K562 (cell line): ENCODE data around the gene KLK6. TPM values are rescaled to one million over a fixed set of nuclear protein-coding genes. Genes with fewer than 3 reads are reported as not detected.

Experiments
- FOSL1 ChIP-seq: fragments of 200-800 bp; sonication (Bioruptor generic); conservative IDR thresholded peaks from 2 replicates; pipeline ENCODE4 v1.6.1; 2016; ENCODE audit warnings: missing genetic modification characterization, missing compliant biosample characterization
- GATAD2A ChIP-seq: fragments of 450-650 bp; IDR thresholded peaks from 2 replicates; pipeline ENCODE4 v1.6.1; 2017
- HMG20A ChIP-seq: fragments of 450-650 bp; formaldehyde crosslinking; conservative IDR thresholded peaks from 2 replicates; pipeline ENCODE4 v1.4.0; 2020; ENCODE audit warnings: mild to moderate bottlenecking, mixed read lengths
- KDM2B ChIP-seq: fragments of 250-450 bp; sonication (Bioruptor Pico); IDR thresholded peaks from 2 replicates; pipeline ENCODE4 v1.8.0; 2021; ENCODE audit warnings: mild to moderate bottlenecking, moderate library complexity
- MED1 ChIP-seq: sonication (generic); formaldehyde crosslinking; IDR thresholded peaks from 2 replicates; pipeline ENCODE4 v1.8.1; 2023; ENCODE audit warnings: missing genetic modification reagents, borderline replicate concordance
- MYNN ChIP-seq, 2 experiments: sonication (generic); formaldehyde crosslinking in 1 of 2; IDR thresholded peaks; 2 replicates each; pipeline versions ENCODE4 v1.5.0 to v1.6.1; 2016 to 2020; ENCODE audit warnings: antibody characterized with exemption in 1 of 2, missing genetic modification reagents in 1 of 2
- NCOA2 ChIP-seq, 2 experiments: fragments of 450-650 bp; IDR thresholded peaks; 2 replicates each; pipeline ENCODE4 v1.6.1; 2018; ENCODE audit warnings: mild to moderate bottlenecking in 2 of 2, moderate library complexity in 1 of 2; ENCODE audit not compliant: partially characterized antibody in 2 of 2
- NONO ChIP-seq, 2 experiments: fragments of 200-400 bp in 1 of 2; fragments of 450-650 bp in 1 of 2; formaldehyde crosslinking in 1 of 2; IDR thresholded peaks; 2 replicates each; pipeline ENCODE4 v1.6.1; 2017; ENCODE audit warnings: low read depth in 2 of 2, mild to moderate bottlenecking in 2 of 2, moderate library complexity in 2 of 2, low read length in 1 of 2
- RBBP5 ChIP-seq: fragments of 200-600 bp; sonication (generic); IDR thresholded peaks from 2 replicates; pipeline ENCODE4 v1.6.1; 2012; ENCODE audit warnings: borderline replicate concordance, mild to moderate bottlenecking, low read length, control low read depth, inconsistent platforms; ENCODE audit not compliant: insufficient read depth, poor library complexity, severe bottlenecking
- RBM34 ChIP-seq: fragments of 200-400 bp; formaldehyde crosslinking; IDR thresholded peaks from 2 replicates; pipeline ENCODE4 v1.6.1; 2018; ENCODE audit warnings: low read length, borderline replicate concordance; ENCODE audit not compliant: insufficient read depth
- RBM39 ChIP-seq: fragments of 200-400 bp; formaldehyde crosslinking; optimal IDR thresholded peaks from 2 replicates; pipeline ENCODE3; 2018; ENCODE audit warnings: low read depth, low read length
- SETDB1 ChIP-seq: IDR thresholded peaks from one replicate; pipeline ENCODE4 v1.6.1; 2012; ENCODE audit warnings: low read length, control low read depth, inconsistent platforms
- SPI1 ChIP-seq: IDR thresholded peaks from 2 replicates; pipeline ENCODE4 v1.6.1; 2011; ENCODE audit warnings: low read depth, low read length, control low read depth, borderline replicate concordance
- THRAP3 ChIP-seq: fragments of 450-650 bp; IDR thresholded peaks from 2 replicates; pipeline ENCODE4 v1.6.1; 2016; ENCODE audit warnings: mild to moderate bottlenecking, inconsistent platforms, borderline replicate concordance
- XRCC5 ChIP-seq: fragments of 200-400 bp; formaldehyde crosslinking; IDR thresholded peaks from 2 replicates; pipeline ENCODE4 v1.6.1; 2017; ENCODE audit warnings: low read depth, mild to moderate bottlenecking, low read length
- YY1 ChIP-seq, 3 experiments: IDR thresholded peaks; 2 replicates each; pipeline ENCODE4 v1.6.1; 2011; ENCODE audit warnings: low read length in 2 of 3, mild to moderate bottlenecking in 2 of 3, moderate library complexity in 2 of 3, borderline replicate concordance in 1 of 3, control low read depth in 1 of 3, low read depth in 1 of 3; ENCODE audit not compliant: insufficient read depth in 3 of 3, insufficient replicate concordance in 2 of 3, control insufficient read depth in 1 of 3, insufficient read length in 1 of 3; ENCODE audit errors: extremely low read depth in 1 of 3
- ZC3H11A ChIP-seq: IDR thresholded peaks from 2 replicates; pipeline ENCODE4 v1.6.1; 2012; ENCODE audit warnings: low read depth, low read length, improper control_type of control experiment
- ZFP36 ChIP-seq: fragments of 150-350 bp; IDR thresholded peaks from 2 replicates; pipeline ENCODE4 v1.6.1; 2018; ENCODE audit warnings: low read length, low read depth; ENCODE audit not compliant: partially characterized antibody
- ZNF384 ChIP-seq: IDR thresholded peaks from 2 replicates; pipeline ENCODE4 v1.6.1; 2012; ENCODE audit warnings: low read depth, low read length, improper control_type of control experiment
- ZSCAN29 ChIP-seq: fragments of 450-650 bp; IDR thresholded peaks from 2 replicates; pipeline ENCODE4 v1.6.1; 2017
- polyA plus RNA-seq, 8 experiments: library from polyadenylated mRNA; depleted of rRNA in 4 of 8; stranded (reverse) in 5 of 8; unstranded in 3 of 8; fragments of >200 nt; fragmentation: Nextera tagmentation in 2 of 8; fragmentation: Illumina TruSeq in 1 of 8; extraction: Ambion mirVana in 2 of 8; extraction: Trizol in 1 of 8; gene quantifications; 2 replicates each; pipeline versions ENCODE4 v1.2.1 to v1.2.3, GENCODE V29; 2011 to 2014; ENCODE audit warnings: inconsistent platforms in 1 of 8, missing spikeins in 1 of 8
- total RNA-seq, 7 experiments: library from RNA; depleted of rRNA in 6 of 7; stranded (reverse); fragments of >200 nt in 6 of 7; fragmentation: Illumina TruSeq in 2 of 7; extraction: Trizol in 2 of 7; gene quantifications; 2 replicates each; pipeline versions ENCODE4 v1.2.1 to v1.2.3, GENCODE V29; 2011 to 2021; ENCODE audit warnings: low replicate concordance in 1 of 7
- TF ChIP-seq, protein P1 (sequence below), 2 experiments: fragments of 200-800 bp in 1 of 2; sonication (Bioruptor generic) in 1 of 2; sonication (generic) in 1 of 2; formaldehyde crosslinking in 1 of 2; IDR thresholded peaks in 1 of 2; conservative IDR thresholded peaks in 1 of 2; 2 replicates each; pipeline versions ENCODE4 v1.5.0 to v1.6.1; 2016 to 2020; ENCODE audit warnings: missing compliant biosample characterization in 1 of 2, missing genetic modification characterization in 1 of 2, missing genetic modification reagents in 1 of 2
- TF ChIP-seq, protein P2 (sequence below): fragments of 450-650 bp; IDR thresholded peaks from 2 replicates; pipeline ENCODE4 v1.6.1; 2017; ENCODE audit warnings: antibody characterized with exemption
- TF ChIP-seq, protein P3 (sequence below): fragments of 450-650 bp; formaldehyde crosslinking; conservative IDR thresholded peaks from 2 replicates; pipeline ENCODE4 v1.4.0; 2022; ENCODE audit warnings: mild to moderate bottlenecking, missing genetic modification characterization

KLK6 gene
- total and polyA plus RNA-seq, 9 of the 15 experiments (the other 6 are each of a cell fraction or from before 2014, with no cell fraction given) = not detected

DNA sequence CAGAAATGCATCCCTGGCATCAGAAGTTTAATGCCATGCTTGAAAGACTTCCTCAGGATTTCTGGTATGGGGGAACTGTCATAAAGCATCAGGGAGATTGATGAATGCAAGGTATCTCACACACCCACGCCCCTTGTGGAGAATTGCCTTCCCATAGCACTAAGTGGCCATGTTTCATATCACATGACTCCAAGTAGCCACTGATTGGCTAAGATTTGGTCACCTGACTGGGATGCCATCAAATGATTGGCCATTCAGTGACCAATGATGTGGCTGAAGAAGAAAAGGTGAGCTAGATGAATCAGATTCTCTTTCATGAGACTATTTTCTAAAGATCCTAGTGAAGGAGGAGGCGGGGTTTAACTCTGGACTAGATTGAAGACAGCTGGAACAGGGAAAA, 24.7 kb upstream of the KLK6 start (continued):
- TF ChIP-seq KDM2B (CRISPR knock-in tag) = no peak
- no peak for TF ChIP-seq SETDB1
- TF ChIP-seq SPI1 = no peak
- TF ChIP-seq, protein P1, sequence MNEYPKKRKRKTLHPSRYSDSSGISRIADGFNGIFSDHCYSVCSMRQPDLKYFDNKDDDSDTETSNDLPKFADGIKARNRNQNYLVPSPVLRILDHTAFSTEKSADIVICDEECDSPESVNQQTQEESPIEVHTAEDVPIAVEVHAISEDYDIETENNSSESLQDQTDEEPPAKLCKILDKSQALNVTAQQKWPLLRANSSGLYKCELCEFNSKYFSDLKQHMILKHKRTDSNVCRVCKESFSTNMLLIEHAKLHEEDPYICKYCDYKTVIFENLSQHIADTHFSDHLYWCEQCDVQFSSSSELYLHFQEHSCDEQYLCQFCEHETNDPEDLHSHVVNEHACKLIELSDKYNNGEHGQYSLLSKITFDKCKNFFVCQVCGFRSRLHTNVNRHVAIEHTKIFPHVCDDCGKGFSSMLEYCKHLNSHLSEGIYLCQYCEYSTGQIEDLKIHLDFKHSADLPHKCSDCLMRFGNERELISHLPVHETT (CRISPR knock-in tag; conservative IDR thresholded peaks at IDR 0.05 in 1 of 2, IDR thresholded peaks at IDR 0.05 in 1 of 2) = no peak
- no peak for TF ChIP-seq ZSCAN29
- no peak for TF ChIP-seq THRAP3
- TF ChIP-seq, protein P2, sequence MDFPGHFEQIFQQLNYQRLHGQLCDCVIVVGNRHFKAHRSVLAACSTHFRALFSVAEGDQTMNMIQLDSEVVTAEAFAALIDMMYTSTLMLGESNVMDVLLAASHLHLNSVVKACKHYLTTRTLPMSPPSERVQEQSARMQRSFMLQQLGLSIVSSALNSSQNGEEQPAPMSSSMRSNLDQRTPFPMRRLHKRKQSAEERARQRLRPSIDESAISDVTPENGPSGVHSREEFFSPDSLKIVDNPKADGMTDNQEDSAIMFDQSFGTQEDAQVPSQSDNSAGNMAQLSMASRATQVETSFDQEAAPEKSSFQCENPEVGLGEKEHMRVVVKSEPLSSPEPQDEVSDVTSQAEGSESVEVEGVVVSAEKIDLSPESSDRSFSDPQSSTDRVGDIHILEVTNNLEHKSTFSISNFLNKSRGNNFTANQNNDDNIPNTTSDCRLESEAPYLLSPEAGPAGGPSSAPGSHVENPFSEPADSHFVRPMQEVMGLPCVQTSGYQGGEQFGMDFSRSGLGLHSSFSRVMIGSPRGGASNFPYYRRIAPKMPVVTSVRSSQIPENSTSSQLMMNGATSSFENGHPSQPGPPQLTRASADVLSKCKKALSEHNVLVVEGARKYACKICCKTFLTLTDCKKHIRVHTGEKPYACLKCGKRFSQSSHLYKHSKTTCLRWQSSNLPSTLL = no peak
- no peak for TF ChIP-seq RBM39
- no peak for TF ChIP-seq ZC3H11A
- TF ChIP-seq HMG20A (CRISPR knock-in tag) = no peak
- no peak for TF ChIP-seq NONO (IDR thresholded peaks at IDR 0.05; ENCODE audit: low read depth in 2 of 2, low read length in 1 of 2)
- TF ChIP-seq ZNF384 = no peak
- no peak for TF ChIP-seq XRCC5
- TF ChIP-seq RBBP5 = no peak
- peak; percentile 17 to 89 (median 31) for TF ChIP-seq YY1 (IDR thresholded peaks at IDR 0.05; ENCODE audit: borderline replicate concordance in 1 of 3, control insufficient read depth in 1 of 3, extremely low read depth in 1 of 3, insufficient read depth in 3 of 3, insufficient read length in 1 of 3, insufficient replicate concordance in 2 of 3, low read depth in 1 of 3, low read length in 2 of 3)
- TF ChIP-seq RBM34 = no peak
- TF ChIP-seq MED1 (CRISPR knock-in tag) = no peak
- no peak for TF ChIP-seq NCOA2 (IDR thresholded peaks at IDR 0.05; ENCODE audit: partially characterized antibody in 2 of 2)
- TF ChIP-seq MYNN (IDR thresholded peaks at IDR 0.05) = no peak
- no peak for TF ChIP-seq MYNN (CRISPR knock-in tag; IDR thresholded peaks at IDR 0.05)
- no peak for TF ChIP-seq GATAD2A
- TF ChIP-seq, protein P3, sequence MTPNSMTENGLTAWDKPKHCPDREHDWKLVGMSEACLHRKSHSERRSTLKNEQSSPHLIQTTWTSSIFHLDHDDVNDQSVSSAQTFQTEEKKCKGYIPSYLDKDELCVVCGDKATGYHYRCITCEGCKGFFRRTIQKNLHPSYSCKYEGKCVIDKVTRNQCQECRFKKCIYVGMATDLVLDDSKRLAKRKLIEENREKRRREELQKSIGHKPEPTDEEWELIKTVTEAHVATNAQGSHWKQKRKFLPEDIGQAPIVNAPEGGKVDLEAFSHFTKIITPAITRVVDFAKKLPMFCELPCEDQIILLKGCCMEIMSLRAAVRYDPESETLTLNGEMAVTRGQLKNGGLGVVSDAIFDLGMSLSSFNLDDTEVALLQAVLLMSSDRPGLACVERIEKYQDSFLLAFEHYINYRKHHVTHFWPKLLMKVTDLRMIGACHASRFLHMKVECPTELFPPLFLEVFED (CRISPR knock-in tag) = no peak
- no peak for TF ChIP-seq ZFP36
- TF ChIP-seq FOSL1 = no peak
